KOPT-K1 (cell line): ENCODE data around the gene C3orf22.

ENCODE experiments used
- H3K27ac ChIP-seq: fragments of 200-600 bp; sonication (generic); 2 replicates; pipeline ENCODE4 v1.5.1; 2016; ENCODE audit warnings: antibody characterized with exemption, mild to moderate bottlenecking, low read depth, low read length; ENCODE audit not compliant: poor library complexity, severe bottlenecking
- H3K36me3 ChIP-seq: fragments of 200-600 bp; sonication (generic); 2 replicates; pipeline ENCODE4 v1.5.1; 2017; ENCODE audit warnings: antibody characterized with exemption, mild to moderate bottlenecking, low read length, moderate library complexity; ENCODE audit not compliant: insufficient read depth
- H3K9me3 ChIP-seq: fragments of 200-600 bp; sonication (generic); 2 replicates; pipeline ENCODE4 v1.5.1; 2017; ENCODE audit warnings: antibody characterized with exemption, low read length, mild to moderate bottlenecking; ENCODE audit not compliant: insufficient read depth, poor library complexity, severe bottlenecking

The C3orf22 gene

GRCh38 chr3:126569390-126569975 lies 10.8 kb upstream of the C3orf22 start:
- Histone ChIP-seq H3K36me3 (no peaks in the 10 kb centered on the region), H3K27ac (no peak overlapping the region), H3K9me3 (no peaks in the 10 kb centered on the region)

GRCh38 chr3:126568776-126569342 lies 10.1 kb upstream of the C3orf22 start:
- no peak overlapping the region for H3K27ac ChIP-seq
- no peaks in the 10 kb centered on the region for H3K9me3 ChIP-seq
- H3K36me3 ChIP-seq: no peaks in the 10 kb centered on the region

- no peak overlapping the region for H3K27ac ChIP-seq
- H3K36me3 ChIP-seq: no peaks in the 10 kb centered on the region
- peaks cover under 1% of the 10 kb centered on the region for H3K9me3 ChIP-seq
Observed at GRCh38 chr3:126567696-126568438, 9.1 kb upstream of the C3orf22 start.

GRCh38 chr3:126562737-126563276 lies 4.1 kb upstream of the C3orf22 start:
- H3K36me3 ChIP-seq: no peaks in the 10 kb centered on the region
- no peak overlapping the region for H3K27ac ChIP-seq
- peaks cover 6% of the 10 kb centered on the region for H3K9me3 ChIP-seq

GRCh38 chr3:126557761-126558160 lies 971 bp downstream of the C3orf22 start:
- no peak overlapping the region for H3K27ac ChIP-seq
- no peaks in the 10 kb centered on the region for H3K36me3 ChIP-seq
- H3K9me3 ChIP-seq: peaks cover 4% of the 10 kb centered on the region

- H3K36me3 ChIP-seq: no peaks in the 10 kb centered on the region
- H3K27ac ChIP-seq: no peak overlapping the region
Observed at GRCh38 chr3:126557415-126557745, 1.4 kb downstream of the C3orf22 start.

GRCh38 chr3:126556637-126557414 lies 1.9 kb downstream of the C3orf22 start:
- Histone ChIP-seq H3K36me3 (no peaks in the 10 kb centered on the region), H3K9me3 (no peaks in the 10 kb centered on the region), H3K27ac (no peak overlapping the region)

More at GRCh38 chr3:126557415-126557745, 1.4 kb downstream of the C3orf22 start:
- H3K9me3 ChIP-seq: peaks cover under 1% of the 10 kb centered on the region

- no peaks in the 10 kb centered on the region for H3K9me3 ChIP-seq
- no peak overlapping the region for H3K27ac ChIP-seq
- H3K36me3 ChIP-seq: no peaks in the 10 kb centered on the region
Observed at GRCh38 chr3:126555795-126556636, 2.7 kb downstream of the C3orf22 start.

GRCh38 chr3:126554560-126555525 lies 3.9 kb downstream of the C3orf22 start:
- Histone ChIP-seq H3K9me3 (no peaks in the 10 kb centered on the region), H3K27ac (no peak overlapping the region), H3K36me3 (no peaks in the 10 kb centered on the region)

- no peak overlapping the region for H3K27ac ChIP-seq
- H3K9me3 ChIP-seq: no peaks in the 10 kb centered on the region
- H3K36me3 ChIP-seq: no peaks in the 10 kb centered on the region
Observed at GRCh38 chr3:126553284-126554084, 5.2 kb downstream of the C3orf22 start.

GRCh38 chr3:126552688-126553283 lies 5.9 kb downstream of the C3orf22 start:
- no peak overlapping the region for H3K27ac ChIP-seq
- H3K36me3 ChIP-seq: no peaks in the 10 kb centered on the region
- H3K9me3 ChIP-seq: no peaks in the 10 kb centered on the region

GRCh38 chr3:126551839-126552687 lies 6.7 kb downstream of the C3orf22 start:
- Histone ChIP-seq H3K27ac (no peak overlapping the region), H3K36me3 (no peaks in the 10 kb centered on the region), H3K9me3 (no peaks in the 10 kb centered on the region)
